ENCODE measurements around the gene JARID2. TPM values are rescaled to one million over a fixed set of nuclear protein-coding genes. Genes with fewer than 3 reads are reported as not detected.

JARID2 gene
- total RNA-seq, 2 donors from 2014 or later: 20.7 to 50.3 TPM

GRCh38 chr6:15462717-15463525 lies 217.1 kb downstream of the JARID2 start:
- Mint-ChIP-seq H3K9me3 (no peaks in the 10 kb centered on the region), H3K4me3 (no peak overlapping the region), H3K27me3 (no peaks in the 10 kb centered on the region), H3K4me1 (peaks cover 58% of the 10 kb centered on the region), H3K27ac (no peak overlapping the region), H3K36me3 (ENCODE audit: low read depth) (peaks cover 26% of the 10 kb centered on the region)
- ATAC-seq (replicated peaks): no peak

DNA sequence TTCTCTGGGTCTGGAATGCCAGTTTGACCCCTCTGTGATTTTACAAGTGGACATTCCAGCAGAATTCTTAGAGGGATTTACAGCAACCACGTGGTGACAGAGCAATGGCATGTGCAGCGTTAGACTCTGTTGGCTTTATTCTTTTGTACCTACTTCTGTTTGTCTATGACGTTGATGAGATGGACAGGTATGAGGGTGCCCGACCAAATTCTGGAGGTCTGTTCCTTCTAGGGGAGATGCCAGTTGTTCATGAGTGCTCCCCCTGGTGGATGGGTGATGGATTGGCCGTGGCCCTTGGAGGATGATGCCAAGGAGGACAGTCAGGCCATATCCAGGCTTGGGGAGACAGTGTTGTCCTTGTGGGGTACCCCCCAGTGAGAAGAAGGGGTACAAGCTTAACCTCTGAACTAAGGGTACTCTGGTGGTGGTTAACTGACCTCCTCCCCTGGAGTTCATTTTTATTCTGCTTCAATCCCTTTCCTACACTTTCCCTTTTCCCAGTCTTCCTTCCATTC lies 218.4 kb downstream of the JARID2 start:
- peak; percentile 69 for ATAC-seq (replicated peaks)
- H3K27ac Mint-ChIP-seq: no peak overlapping the region
- H3K36me3 Mint-ChIP-seq (ENCODE audit: low read depth): peaks cover 12% of the 10 kb centered on the region
- no peaks in the 10 kb centered on the region for H3K27me3 Mint-ChIP-seq
- H3K4me1 Mint-ChIP-seq: peaks cover 46% of the 10 kb centered on the region
- H3K4me3 Mint-ChIP-seq: no peak overlapping the region
- no peaks in the 10 kb centered on the region for H3K9me3 Mint-ChIP-seq

- Mint-ChIP-seq H3K27ac (no peak overlapping the region), H3K36me3 (ENCODE audit: low read depth) (peaks cover 3% of the 10 kb centered on the region)
Measured at GRCh38 chr6:15465212-15465611, 219.3 kb downstream of the JARID2 start.

GRCh38 chr6:15470746-15471145 lies 224.9 kb downstream of the JARID2 start:
- H3K27ac Mint-ChIP-seq: no peak overlapping the region
- no peaks in the 10 kb centered on the region for H3K27me3 Mint-ChIP-seq
- no peaks in the 10 kb centered on the region for H3K36me3 Mint-ChIP-seq (ENCODE audit: low read depth)
- H3K4me1 Mint-ChIP-seq: peaks cover 16% of the 10 kb centered on the region
- ATAC-seq (replicated peaks): no peak
- no peak overlapping the region for H3K4me3 Mint-ChIP-seq
- no peaks in the 10 kb centered on the region for H3K9me3 Mint-ChIP-seq

More at GRCh38 chr6:15465212-15465611, 219.3 kb downstream of the JARID2 start:
- ATAC-seq (replicated peaks): no peak
- H3K9me3 Mint-ChIP-seq: no peaks in the 10 kb centered on the region
- no peaks in the 10 kb centered on the region for H3K27me3 Mint-ChIP-seq
- peaks cover 37% of the 10 kb centered on the region for H3K4me1 Mint-ChIP-seq
- no peak overlapping the region for H3K4me3 Mint-ChIP-seq

GRCh38 chr6:15472621-15473020 lies 226.8 kb downstream of the JARID2 start:
- H3K4me1 Mint-ChIP-seq: peaks cover 11% of the 10 kb centered on the region
- no peak for ATAC-seq (replicated peaks)
- no peaks in the 10 kb centered on the region for H3K27me3 Mint-ChIP-seq
- no peaks in the 10 kb centered on the region for H3K36me3 Mint-ChIP-seq (ENCODE audit: low read depth)
- no peaks in the 10 kb centered on the region for H3K9me3 Mint-ChIP-seq
- H3K4me3 Mint-ChIP-seq: no peak overlapping the region
- no peak overlapping the region for H3K27ac Mint-ChIP-seq

DNA sequence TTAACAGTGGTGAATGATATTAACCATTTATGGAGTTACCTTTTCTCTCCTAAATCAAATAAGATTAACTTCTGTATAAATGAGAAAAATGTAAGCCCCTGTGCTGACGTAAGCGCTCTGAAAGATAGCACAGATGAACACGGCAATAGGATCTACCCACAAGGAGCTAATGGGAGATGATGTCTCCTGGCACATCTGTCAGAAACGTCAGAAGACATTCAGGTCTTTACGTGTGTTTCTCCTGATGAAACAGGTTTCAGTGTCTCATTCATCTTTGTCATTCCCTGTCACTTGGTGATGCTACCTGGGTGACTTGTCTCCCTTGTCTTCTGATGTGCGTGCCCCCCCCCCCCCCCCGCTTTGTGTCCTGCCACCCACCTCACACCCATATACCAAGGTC lies 227.3 kb downstream of the JARID2 start:
- H3K27ac Mint-ChIP-seq: no peak overlapping the region
- H3K4me3 Mint-ChIP-seq: no peak overlapping the region
- peaks cover 14% of the 10 kb centered on the region for H3K4me1 Mint-ChIP-seq
- H3K9me3 Mint-ChIP-seq: no peaks in the 10 kb centered on the region
- no peaks in the 10 kb centered on the region for H3K36me3 Mint-ChIP-seq (ENCODE audit: low read depth)
- ATAC-seq (replicated peaks): no peak
- H3K27me3 Mint-ChIP-seq: no peaks in the 10 kb centered on the region

DNA sequence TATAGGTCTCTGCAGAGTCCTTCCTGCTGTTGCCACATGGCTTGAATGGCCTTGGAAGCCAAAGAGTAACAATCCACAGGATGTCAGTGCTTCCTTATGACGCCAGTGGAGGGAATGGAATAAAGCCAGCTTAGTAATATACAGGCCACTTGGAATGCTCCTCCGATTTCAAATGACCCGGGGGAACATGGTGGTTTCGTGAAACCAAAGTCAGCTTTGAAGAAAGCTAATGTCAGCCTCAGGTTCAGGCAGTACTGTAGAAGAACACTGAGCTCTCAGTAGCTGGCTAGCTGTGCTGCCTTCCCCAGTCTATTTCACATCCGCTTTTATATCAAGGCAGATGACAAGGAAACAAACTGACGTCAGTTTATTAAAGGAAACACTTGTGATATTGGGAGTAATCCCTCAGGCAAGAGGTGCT lies 227.9 kb downstream of the JARID2 start:
- no peak for ATAC-seq (replicated peaks)
- H3K27me3 Mint-ChIP-seq: no peaks in the 10 kb centered on the region
- no peak overlapping the region for H3K27ac Mint-ChIP-seq
- H3K4me3 Mint-ChIP-seq: no peak overlapping the region
- H3K9me3 Mint-ChIP-seq: no peaks in the 10 kb centered on the region
- H3K4me1 Mint-ChIP-seq: peaks cover 14% of the 10 kb centered on the region
- H3K36me3 Mint-ChIP-seq (ENCODE audit: low read depth): no peaks in the 10 kb centered on the region

- no peaks in the 10 kb centered on the region for H3K9me3 Mint-ChIP-seq
- peaks cover 18% of the 10 kb centered on the region for H3K4me1 Mint-ChIP-seq
- no peaks in the 10 kb centered on the region for H3K27me3 Mint-ChIP-seq
- no peaks in the 10 kb centered on the region for H3K36me3 Mint-ChIP-seq (ENCODE audit: low read depth)
- ATAC-seq (replicated peaks): no peak
- no peak overlapping the region for H3K27ac Mint-ChIP-seq
- H3K4me3 Mint-ChIP-seq: no peak overlapping the region
Measured at GRCh38 chr6:15474196-15474595, 228.3 kb downstream of the JARID2 start.

DNA sequence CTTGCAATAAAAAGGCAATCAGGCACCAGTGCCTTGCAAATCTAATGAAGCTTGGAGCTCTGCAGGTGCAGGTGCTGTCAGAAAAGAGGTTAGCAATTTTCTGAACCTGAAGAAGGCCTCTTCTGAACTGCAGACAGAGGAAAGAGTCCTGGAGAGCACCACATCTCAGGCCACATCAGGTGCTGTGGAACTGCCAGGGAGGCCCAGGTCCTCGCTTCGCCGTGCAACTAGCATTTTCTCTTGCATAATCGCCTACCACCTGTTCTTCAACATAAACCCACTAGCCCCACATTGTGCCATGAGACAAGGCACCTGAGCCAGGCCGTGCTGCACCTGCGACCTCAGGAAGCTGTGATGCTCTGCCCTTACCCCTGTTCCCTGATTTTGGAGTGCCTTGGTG lies 229.4 kb downstream of the JARID2 start:
- H3K4me1 Mint-ChIP-seq: peaks cover 22% of the 10 kb centered on the region
- no peak overlapping the region for H3K4me3 Mint-ChIP-seq
- no peak for ATAC-seq (replicated peaks)
- peak overlapping the region; percentile 2 for H3K27ac Mint-ChIP-seq
- no peaks in the 10 kb centered on the region for H3K36me3 Mint-ChIP-seq (ENCODE audit: low read depth)
- no peaks in the 10 kb centered on the region for H3K27me3 Mint-ChIP-seq
- H3K9me3 Mint-ChIP-seq: no peaks in the 10 kb centered on the region

GRCh38 chr6:15475872-15476271 lies 230.0 kb downstream of the JARID2 start:
- Mint-ChIP-seq H3K36me3 (ENCODE audit: low read depth) (peaks cover under 1% of the 10 kb centered on the region), H3K4me1 (peaks cover 24% of the 10 kb centered on the region), H3K4me3 (no peak overlapping the region), H3K27me3 (no peaks in the 10 kb centered on the region), H3K27ac (peak overlapping the region; percentile 2), H3K9me3 (no peaks in the 10 kb centered on the region)
- ATAC-seq (replicated peaks): no peak

GRCh38 chr6:15476631-15477380 lies 230.9 kb downstream of the JARID2 start:
- Mint-ChIP-seq H3K36me3 (ENCODE audit: low read depth) (peaks cover 10% of the 10 kb centered on the region), H3K4me3 (no peak overlapping the region), H3K4me1 (peaks cover 33% of the 10 kb centered on the region), H3K27me3 (no peaks in the 10 kb centered on the region), H3K27ac (no peak overlapping the region), H3K9me3 (no peaks in the 10 kb centered on the region)
- no peak for ATAC-seq (replicated peaks)

DNA sequence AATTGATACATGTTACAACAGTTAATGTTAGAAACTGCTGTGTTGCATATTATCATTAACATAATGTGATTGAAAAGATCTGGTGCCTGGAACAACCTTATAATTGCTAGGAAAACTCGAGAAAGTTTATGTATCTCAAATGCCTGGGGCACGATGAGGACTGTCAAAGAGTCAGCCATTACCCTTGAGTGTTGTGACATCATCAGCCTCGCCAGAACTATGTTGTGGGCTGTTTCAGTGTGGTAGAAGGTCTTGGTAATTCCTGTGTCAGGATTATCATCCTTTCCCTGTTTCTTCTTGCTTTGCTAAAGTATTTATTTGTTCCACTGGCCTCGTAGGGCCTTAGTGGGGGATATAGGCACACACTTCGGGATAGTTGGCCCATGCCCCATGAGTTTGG lies 231.9 kb downstream of the JARID2 start:
- Mint-ChIP-seq H3K9me3 (no peaks in the 10 kb centered on the region), H3K4me1 (peaks cover 35% of the 10 kb centered on the region), H3K4me3 (no peak overlapping the region), H3K27me3 (no peaks in the 10 kb centered on the region), H3K27ac (peak overlapping the region; percentile 37), H3K36me3 (ENCODE audit: low read depth) (peaks cover 13% of the 10 kb centered on the region)
- no peak for ATAC-seq (replicated peaks)

DNA sequence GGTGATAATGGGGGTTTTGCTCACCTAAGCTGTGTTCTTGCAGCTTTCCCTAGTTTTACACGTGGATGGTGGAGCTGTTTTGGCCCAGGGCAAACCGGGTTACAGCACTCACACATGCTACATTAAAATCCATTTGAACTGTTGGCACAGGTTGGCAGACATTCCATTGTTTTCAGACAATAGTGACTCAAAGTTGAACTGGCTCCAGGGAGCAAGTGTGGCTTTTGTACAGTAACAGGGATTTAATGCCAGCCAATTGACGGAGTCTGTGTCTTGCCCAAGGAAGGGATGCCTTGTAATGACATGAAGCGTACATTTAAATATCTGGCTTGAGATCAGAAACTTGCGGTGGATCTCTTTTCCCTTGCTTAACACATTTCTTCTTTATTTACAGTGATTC lies 233.9 kb downstream of the JARID2 start:
- Mint-ChIP-seq H3K4me3 (no peak overlapping the region), H3K9me3 (no peaks in the 10 kb centered on the region), H3K27me3 (no peaks in the 10 kb centered on the region), H3K36me3 (ENCODE audit: low read depth) (peaks cover 26% of the 10 kb centered on the region), H3K4me1 (peaks cover 45% of the 10 kb centered on the region), H3K27ac (no peak overlapping the region)
- no peak for ATAC-seq (replicated peaks)

DNA sequence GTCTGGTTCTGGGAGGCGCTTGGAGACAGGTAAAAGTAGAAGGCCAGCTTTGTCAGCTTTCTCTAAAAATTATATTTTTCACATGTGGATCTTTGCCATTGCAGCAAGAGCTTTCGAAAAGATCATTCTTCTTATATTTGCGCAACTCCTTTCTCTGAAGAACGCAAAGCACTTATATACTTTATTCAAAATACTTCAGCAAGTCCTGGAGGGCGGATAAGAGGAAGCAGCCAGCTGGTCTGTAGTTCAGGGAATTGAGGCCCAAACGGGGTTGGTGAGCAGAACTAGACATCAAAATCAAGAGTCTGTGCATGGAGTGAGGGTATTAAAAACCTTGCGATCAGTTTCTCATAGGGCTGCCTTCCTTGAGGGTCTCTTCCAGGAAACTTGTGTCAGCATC lies 234.7 kb downstream of the JARID2 start:
- Mint-ChIP-seq H3K36me3 (ENCODE audit: low read depth) (peaks cover 32% of the 10 kb centered on the region), H3K27ac (no peak overlapping the region)

More for the DNA sequence above, 234.7 kb downstream of the JARID2 start:
- Mint-ChIP-seq H3K9me3 (no peaks in the 10 kb centered on the region), H3K4me3 (no peak overlapping the region), H3K27me3 (no peaks in the 10 kb centered on the region), H3K4me1 (peaks cover 45% of the 10 kb centered on the region)
- no peak for ATAC-seq (replicated peaks)
